Breast epithelium (tissue), 3 donors: ENCODE data around the gene BMX.

Experiments
- POLR2A ChIP-seq: fragments of 450-650 bp; IDR thresholded peaks from one replicate; pipeline ENCODE4 v1.6.1; 2016; ENCODE audit warnings: antibody characterized with exemption, mild to moderate bottlenecking, moderate library complexity
- POLR2AphosphoS5 ChIP-seq, 3 donors: sonication (generic); formaldehyde crosslinking; IDR thresholded peaks; one replicate each; pipeline ENCODE4 v1.6.1; 2017; ENCODE audit warnings: antibody characterized with exemption in 3 of 3

- no peak for TF ChIP-seq POLR2A
- no peak for TF ChIP-seq POLR2AphosphoS5 (IDR thresholded peaks at IDR 0.05)
Measured at GRCh38 chrX:15475486-15475885, 25.1 kb upstream of the BMX start.
